Right renal pelvis (tissue), 4 donors: ENCODE measurements around the gene MNAT1. TPM values are rescaled to one million over a fixed set of nuclear protein-coding genes. Genes with fewer than 3 reads are reported as not detected.
"Not testable (repeated sequence)": the region's sequence is repeated elsewhere in the genome, so short reads cannot be mapped to it uniquely, and the experiment has no call there.

Experiments
- DNase-seq, 4 donors: peaks; one replicate each; pipeline ENCODE4 v3.0.0-alpha.2; 2013; ENCODE audit warnings: low read depth in 4 of 4, low spot score in 3 of 4, missing footprints in 1 of 4
- polyA plus RNA-seq, 4 donors: library from polyadenylated mRNA; unstranded; fragments of 120-200 nt; gene quantifications; one replicate each; pipeline ENCODE4 v1.2.1, GENCODE V29; 2013; ENCODE audit not compliant: insufficient read length in 4 of 4

The MNAT1 gene
- polyA plus RNA-seq, 4 donors: 45.8 to 52.1 (median 50.2) TPM

- no peak for DNase-seq
These were observed 133.1 kb downstream of the MNAT1 start for GRCh38 chr14:60867503-60868172.

GRCh38 chr14:60878121-60878520, 143.6 kb downstream of the MNAT1 start:
- DNase-seq: no peak

- no peak for DNase-seq
These were observed 144.0 kb downstream of the MNAT1 start for GRCh38 chr14:60878536-60878935.

- no peak for DNase-seq
These were observed 147.7 kb downstream of the MNAT1 start for GRCh38 chr14:60882219-60882618.

- no peak for DNase-seq
These were observed 149.6 kb downstream of the MNAT1 start for GRCh38 chr14:60884134-60884533.

- DNase-seq: not testable (repeated sequence)
These were observed 156.1 kb downstream of the MNAT1 start for GRCh38 chr14:60890636-60891035.

GRCh38 chr14:60893911-60894310, 159.3 kb downstream of the MNAT1 start:
- DNase-seq: no peak

GRCh38 chr14:60904381-60904780, 169.8 kb downstream of the MNAT1 start:
- DNase-seq: no peak

GRCh38 chr14:60905923-60906322, 171.4 kb downstream of the MNAT1 start:
- DNase-seq: no peak

- DNase-seq: no peak
These were observed 181.2 kb downstream of the MNAT1 start for GRCh38 chr14:60915781-60916180.

- DNase-seq: no peak
These were observed 187.5 kb downstream of the MNAT1 start for GRCh38 chr14:60922050-60922449.

GRCh38 chr14:60925286-60925685, 190.7 kb downstream of the MNAT1 start:
- DNase-seq: no peak

- no peak for DNase-seq
These were observed 191.4 kb downstream of the MNAT1 start for GRCh38 chr14:60926002-60926401.

- DNase-seq: no peak
These were observed 196.7 kb downstream of the MNAT1 start for GRCh38 chr14:60931218-60931617.

GRCh38 chr14:60933920-60934655, 199.5 kb downstream of the MNAT1 start:
- DNase-seq: no peak

GRCh38 chr14:60935319-60935718, 200.8 kb downstream of the MNAT1 start:
- no peak for DNase-seq

- DNase-seq: no peak
These were observed 209.1 kb downstream of the MNAT1 start for GRCh38 chr14:60943637-60944032.

GRCh38 chr14:60944204-60944603, 209.6 kb downstream of the MNAT1 start:
- no peak for DNase-seq

- DNase-seq: no peak
These were observed 211.4 kb downstream of the MNAT1 start for GRCh38 chr14:60945984-60946383.

- no peak for DNase-seq
These were observed 212.2 kb downstream of the MNAT1 start for GRCh38 chr14:60946773-60947172.

- no peak for DNase-seq
These were observed 217.3 kb downstream of the MNAT1 start for GRCh38 chr14:60951776-60952435.

GRCh38 chr14:60956202-60956601, 221.6 kb downstream of the MNAT1 start:
- no peak for DNase-seq
